Hematopoietic multipotent progenitor cell treated with erythropoietin and hydrocortisone succinate and interleukin-3 and kit ligand, for 8 days (in vitro differentiated cells): ENCODE measurements around the gene TAF12.
A peak's percentile ranks its signal among the peaks of the same experiment; 100 is the strongest.
"Not testable (repeated sequence)": the region's sequence is repeated elsewhere in the genome, so short reads cannot be mapped to it uniquely, and the experiment has no call there.

Source experiments
- DNase-seq: peaks from one replicate; pipeline ENCODE4 v3.0.0-alpha.2; 2015

Gene TAF12

GRCh38 chr1:28642847-28643635 lies at the start of gene TAF12:
TAF12 (minus strand) TSS chr1:28643067; CDS start chr1:28622081, 20,986 bp downstream.
- peak; percentile 96 for DNase-seq

GRCh38 chr1:28691627-28692026 lies 48.8 kb upstream of the TAF12 start:
- not testable (repeated sequence) for DNase-seq

GRCh38 chr1:28684937-28685336 lies 42.1 kb upstream of the TAF12 start:
- DNase-seq = peak; percentile 20

- DNase-seq = no peak
Observed at GRCh38 chr1:28682840-28683239, 40.0 kb upstream of the TAF12 start.

GRCh38 chr1:28680151-28680550 lies 37.3 kb upstream of the TAF12 start:
- no peak for DNase-seq

- no peak for DNase-seq
Observed at GRCh38 chr1:28675924-28676257, 33.0 kb upstream of the TAF12 start.

GRCh38 chr1:28672971-28673370 lies 30.1 kb upstream of the TAF12 start:
- DNase-seq = not testable (repeated sequence)

GRCh38 chr1:28671254-28671780 lies 28.4 kb upstream of the TAF12 start:
- DNase-seq = no peak

GRCh38 chr1:28668956-28669723 lies 26.3 kb upstream of the TAF12 start:
- peak; percentile 34 for DNase-seq

GRCh38 chr1:28668191-28668955 lies 25.5 kb upstream of the TAF12 start, which contains the start of gene GMEB1:
GMEB1 (plus strand) TSS chr1:28668784; CDS start chr1:28683613, 14,829 bp downstream.
- peak; percentile 90 for DNase-seq

- DNase-seq = no peak
Observed at GRCh38 chr1:28666806-28667205, 23.9 kb upstream of the TAF12 start.

- no peak for DNase-seq
Observed at GRCh38 chr1:28663871-28664470, 21.1 kb upstream of the TAF12 start.

GRCh38 chr1:28656335-28656734 lies 13.5 kb upstream of the TAF12 start:
- DNase-seq = no peak

- not testable (repeated sequence) for DNase-seq
Observed at GRCh38 chr1:28655448-28656311, 12.8 kb upstream of the TAF12 start.

GRCh38 chr1:28653870-28654269 lies 11.0 kb upstream of the TAF12 start:
- peak; percentile 22 for DNase-seq

- not testable (repeated sequence) for DNase-seq
Observed at GRCh38 chr1:28653063-28653462, 10.2 kb upstream of the TAF12 start.

- DNase-seq = peak; percentile 98
Observed at GRCh38 chr1:28648474-28649198, 5.8 kb upstream of the TAF12 start, which contains the start of gene RNU11. RNU11 (plus strand) TSS chr1:28648600.

- DNase-seq = peak; percentile 96
Observed at GRCh38 chr1:28648008-28648473, 5.2 kb upstream of the TAF12 start.

GRCh38 chr1:28646040-28646439 lies 3.2 kb upstream of the TAF12 start:
- no peak for DNase-seq

GRCh38 chr1:28645406-28645805 lies 2.5 kb upstream of the TAF12 start:
- DNase-seq = not testable (repeated sequence)

GRCh38 chr1:28644494-28644893 lies 1.6 kb upstream of the TAF12 start:
- DNase-seq = peak; percentile 9
